Measurements from ENCODE around the gene PPM1J.

- TF ChIP-seq ZBTB33 (IDR thresholded peaks at IDR 0.05; ENCODE audit: borderline replicate concordance, low read depth) (no peak), CTCF (IDR thresholded peaks at IDR 0.05) (no peak), FOXM1 (IDR thresholded peaks at IDR 0.05; ENCODE audit: low read depth) (no peak), JUND (IDR thresholded peaks at IDR 0.05) (no peak), MAX (IDR thresholded peaks at IDR 0.05; ENCODE audit: low read depth) (no peak), NRF1 (IDR thresholded peaks at IDR 0.05; ENCODE audit: low read depth, low read length) (no peak), RAD21 (IDR thresholded peaks at IDR 0.05; ENCODE audit: low read length) (no peak), YY1 (IDR thresholded peaks at IDR 0.05; ENCODE audit: low read depth) (no peak)
Measured at GRCh38 chr1:112762541-112763500, 47.7 kb upstream of the PPM1J start.

All from SK-N-SH (cell line).